Neural progenitor cell (in vitro differentiated cells): ENCODE measurements around the gene TEX101. TPM values are rescaled to one million over a fixed set of nuclear protein-coding genes. Genes with fewer than 3 reads are reported as not detected.
"Not testable (repeated sequence)": the region's sequence is repeated elsewhere in the genome, so short reads cannot be mapped to it uniquely, and the experiment has no call there.

ENCODE experiments used
- DNase-seq: peaks from one replicate; pipeline ENCODE4 v3.0.0-alpha.2; 2016; ENCODE audit warnings: low spot score
- H2AFZ ChIP-seq: fragments of 200-600 bp; sonication (generic); replicated peaks from 2 replicates; pipeline ENCODE4 v1.6.1; 2016; ENCODE audit warnings: antibody characterized with exemption
- H3F3A ChIP-seq: fragments of 200-600 bp; sonication (generic); 2 replicates; pipeline ENCODE4 v1.6.1; 2016; ENCODE audit warnings: antibody characterized with exemption, low read depth
- H3K27ac ChIP-seq: fragments of 200-600 bp; sonication (generic); 2 replicates; pipeline ENCODE4 v1.5.1; 2016; ENCODE audit warnings: mild to moderate bottlenecking
- H3K27me3 ChIP-seq: fragments of 200-600 bp; sonication (generic); 2 replicates; pipeline ENCODE4 v1.6.1; 2016; ENCODE audit warnings: mild to moderate bottlenecking, moderate library complexity
- H3K36me3 ChIP-seq: fragments of 200-600 bp; sonication (generic); 2 replicates; pipeline ENCODE4 v1.5.1; 2016
- H3K4me1 ChIP-seq: fragments of 200-600 bp; sonication (generic); 2 replicates; pipeline ENCODE4 v1.6.1; 2016; ENCODE audit warnings: mixed run types
- H3K4me2 ChIP-seq: fragments of 200-600 bp; sonication (generic); 2 replicates; pipeline ENCODE4 v1.6.1; 2016
- H3K4me3 ChIP-seq: fragments of 200-600 bp; sonication (generic); 2 replicates; pipeline ENCODE4 v1.5.1; 2016
- H3K79me2 ChIP-seq: fragments of 200-600 bp; sonication (generic); 2 replicates; pipeline ENCODE4 v1.6.1; 2016; ENCODE audit warnings: low read depth
- H3K9ac ChIP-seq: fragments of 200-600 bp; sonication (generic); 2 replicates; pipeline ENCODE4 v1.6.1; 2016
- H3K9me3 ChIP-seq: fragments of 200-600 bp; sonication (generic); 2 replicates; pipeline ENCODE4 v1.5.1; 2016; ENCODE audit warnings: low read depth
- H4K20me1 ChIP-seq: fragments of 200-600 bp; sonication (generic); 2 replicates; pipeline ENCODE4 v1.6.1; 2016; ENCODE audit warnings: low read depth
- H3K27ac Mint-ChIP-seq: 3 replicates; pipeline ENCODE4 v1.8.0; 2021; ENCODE audit warnings: mixed read lengths
- H3K27me3 Mint-ChIP-seq: 2 replicates; pipeline ENCODE4 v1.8.0; 2022; ENCODE audit warnings: low read depth, mild to moderate bottlenecking, inconsistent platforms, moderate library complexity, mixed read lengths; ENCODE audit not compliant: insufficient read depth
- H3K36me3 Mint-ChIP-seq: 3 replicates; pipeline ENCODE4 v1.8.0; 2021; ENCODE audit warnings: mixed read lengths
- H3K4me1 Mint-ChIP-seq: 3 replicates; pipeline ENCODE4 v1.8.0; 2021; ENCODE audit warnings: mixed read lengths
- H3K4me3 Mint-ChIP-seq: 3 replicates; pipeline ENCODE4 v1.8.0; 2021; ENCODE audit warnings: mild to moderate bottlenecking, moderate library complexity, mixed read lengths
- H3K9me3 Mint-ChIP-seq: 3 replicates; pipeline ENCODE4 v1.8.0; 2020; ENCODE audit warnings: mixed read lengths
- CTCF ChIP-seq: fragments of 200-600 bp; sonication (generic); IDR thresholded peaks from 2 replicates; pipeline ENCODE4 v1.5.1; 2017; ENCODE audit warnings: antibody characterized with exemption, mild to moderate bottlenecking
- EZH2 ChIP-seq: fragments of 200-600 bp; sonication (generic); IDR thresholded peaks from 2 replicates; pipeline ENCODE4 v1.6.1; 2017; ENCODE audit warnings: antibody characterized with exemption, mild to moderate bottlenecking, moderate library complexity
- EZH2phosphoT487 ChIP-seq: fragments of 200-600 bp; sonication (generic); IDR thresholded peaks from 2 replicates; pipeline ENCODE4 v1.6.1; 2017; ENCODE audit warnings: antibody characterized with exemption
- total RNA-seq: library from RNA; depleted of rRNA; stranded (reverse); fragments of >200 nt; gene quantifications from 2 replicates; pipeline ENCODE4 v1.2.3, GENCODE V29; 2015; ENCODE audit warnings: low replicate concordance

Gene TEX101, protein sequence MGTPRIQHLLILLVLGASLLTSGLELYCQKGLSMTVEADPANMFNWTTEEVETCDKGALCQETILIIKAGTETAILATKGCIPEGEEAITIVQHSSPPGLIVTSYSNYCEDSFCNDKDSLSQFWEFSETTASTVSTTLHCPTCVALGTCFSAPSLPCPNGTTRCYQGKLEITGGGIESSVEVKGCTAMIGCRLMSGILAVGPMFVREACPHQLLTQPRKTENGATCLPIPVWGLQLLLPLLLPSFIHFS
- not detected in 2 replicates for total RNA-seq

DNA sequence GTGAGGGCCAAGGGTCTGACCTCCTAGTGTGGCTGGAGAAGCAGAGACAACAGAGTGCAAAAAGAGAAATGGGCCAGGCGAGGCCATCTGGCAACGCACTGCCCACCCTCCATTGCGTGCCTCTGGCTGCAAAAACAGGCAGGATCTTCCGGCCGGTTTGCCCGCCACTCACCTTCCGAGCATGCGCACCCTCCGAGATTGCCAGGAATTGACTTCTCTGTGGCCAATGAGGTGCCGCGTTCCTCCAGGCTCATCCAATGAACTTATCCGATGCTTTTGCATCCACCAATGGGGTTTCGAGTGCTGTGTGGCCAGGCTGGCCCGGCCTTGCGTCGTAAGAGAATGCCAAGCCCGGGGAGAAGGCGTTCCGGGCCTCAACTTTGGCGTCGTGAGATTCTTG lies at the start of gene TEX101:
TEX101 (plus strand) TSS at position 337 of the 400 bp plus-strand sequence. CDS start 1,030 bp downstream, outside the sequence.
- Histone ChIP-seq H3K9ac (no peak within 1 kb of the TSS), H3K79me2 (no peaks in the 10 kb centered on the region), H3K36me3 (no peaks in the 10 kb centered on the region), H3F3A (no peaks in the 10 kb centered on the region), H3K27ac (no peak within 1 kb of the TSS), H3K4me1 (no peaks in the 10 kb centered on the region), H3K4me3 (no peak within 1 kb of the TSS), H3K9me3 (no peaks in the 10 kb centered on the region), H3K27me3 (no peaks in the 10 kb centered on the region), H4K20me1 (no peaks in the 10 kb centered on the region), H3K4me2 (no peak within 1 kb of the TSS), H2AFZ (no peak within 1 kb of the TSS)
- H3K9me3 Mint-ChIP-seq, result peaks cover 10% of the 10 kb centered on the region
- H3K27ac Mint-ChIP-seq, result no peak within 1 kb of the TSS
- H3K4me3 Mint-ChIP-seq, result no peak within 1 kb of the TSS
- no peak for DNase-seq
- H3K27me3 Mint-ChIP-seq, result peaks cover 5% of the 10 kb centered on the region
- H3K4me1 Mint-ChIP-seq, result no peaks in the 10 kb centered on the region
- H3K36me3 Mint-ChIP-seq, result no peaks in the 10 kb centered on the region
- TF ChIP-seq EZH2phosphoT487 (no peak), EZH2 (no peak), CTCF (no peak)

- H3K27me3 ChIP-seq, DNase-seq, H3K4me3 Mint-ChIP-seq, H3K9me3 Mint-ChIP-seq, H2AFZ ChIP-seq, H3K36me3 Mint-ChIP-seq, H3K79me2 ChIP-seq, H3K4me3 ChIP-seq, H3K4me2 ChIP-seq, H3K9me3 ChIP-seq, H3K27ac ChIP-seq, H3F3A ChIP-seq, H3K4me1 ChIP-seq, H3K27ac Mint-ChIP-seq, H3K27me3 Mint-ChIP-seq, H3K4me1 Mint-ChIP-seq, H3K9ac ChIP-seq, H3K36me3 ChIP-seq, H4K20me1 ChIP-seq: not testable (repeated sequence)
These were observed 49.0 kb upstream of the TEX101 start for GRCh38 chr19:43365677-43366076.

DNA sequence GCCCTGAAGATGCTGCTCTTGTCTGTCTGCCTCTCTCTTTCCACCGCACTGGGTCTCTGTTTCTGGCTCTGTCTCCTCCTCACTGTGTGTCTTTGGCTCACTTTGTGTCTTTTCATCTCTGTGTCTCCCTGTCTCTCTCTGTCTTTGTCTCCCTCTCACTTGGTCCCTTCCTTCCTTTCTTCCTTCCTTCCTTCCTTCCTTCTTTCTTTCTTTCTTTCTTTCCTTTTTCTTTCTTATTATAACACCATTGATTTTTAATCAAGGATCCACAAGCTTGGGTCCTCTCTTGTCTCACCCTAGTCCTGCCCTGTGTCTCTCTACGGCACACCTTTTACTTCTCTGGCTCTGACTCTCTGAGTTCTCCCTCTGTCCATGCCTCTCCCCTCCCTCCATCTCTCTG lies 46.9 kb upstream of the TEX101 start:
- Histone ChIP-seq H3K36me3 (no peaks in the 10 kb centered on the region), H3K9me3 (no peaks in the 10 kb centered on the region), H3K4me3 (no peak overlapping the region), H2AFZ (no peak overlapping the region), H3K79me2 (no peaks in the 10 kb centered on the region), H3K4me1 (no peaks in the 10 kb centered on the region), H3K9ac (no peak overlapping the region), H3F3A (no peaks in the 10 kb centered on the region), H3K27me3 (no peaks in the 10 kb centered on the region), H4K20me1 (no peaks in the 10 kb centered on the region), H3K4me2 (no peak overlapping the region), H3K27ac (no peak overlapping the region)
- Mint-ChIP-seq H3K27me3 (no peaks in the 10 kb centered on the region), H3K36me3 (no peaks in the 10 kb centered on the region), H3K9me3 (peaks cover 4% of the 10 kb centered on the region), H3K4me3 (no peak overlapping the region), H3K4me1 (no peaks in the 10 kb centered on the region), H3K27ac (no peak overlapping the region)
- TF ChIP-seq EZH2phosphoT487, result no peak
- no peak for TF ChIP-seq EZH2
- TF ChIP-seq CTCF, result no peak
- DNase-seq, result no peak

GRCh38 chr19:43368897-43369296 lies 45.8 kb upstream of the TEX101 start:
- not testable (repeated sequence) for H3K27me3 Mint-ChIP-seq, H3K27me3 ChIP-seq, DNase-seq, H3K4me1 Mint-ChIP-seq, H3K9me3 ChIP-seq, H3F3A ChIP-seq, H3K79me2 ChIP-seq, H3K4me2 ChIP-seq, H3K36me3 ChIP-seq, H3K9ac ChIP-seq, H2AFZ ChIP-seq, H3K27ac ChIP-seq, H4K20me1 ChIP-seq, H3K4me3 ChIP-seq, H3K4me1 ChIP-seq, H3K27ac Mint-ChIP-seq, H3K4me3 Mint-ChIP-seq, H3K36me3 Mint-ChIP-seq, H3K9me3 Mint-ChIP-seq
